ENCODE measurements around the gene HDLBP.

HDLBP gene, protein sequence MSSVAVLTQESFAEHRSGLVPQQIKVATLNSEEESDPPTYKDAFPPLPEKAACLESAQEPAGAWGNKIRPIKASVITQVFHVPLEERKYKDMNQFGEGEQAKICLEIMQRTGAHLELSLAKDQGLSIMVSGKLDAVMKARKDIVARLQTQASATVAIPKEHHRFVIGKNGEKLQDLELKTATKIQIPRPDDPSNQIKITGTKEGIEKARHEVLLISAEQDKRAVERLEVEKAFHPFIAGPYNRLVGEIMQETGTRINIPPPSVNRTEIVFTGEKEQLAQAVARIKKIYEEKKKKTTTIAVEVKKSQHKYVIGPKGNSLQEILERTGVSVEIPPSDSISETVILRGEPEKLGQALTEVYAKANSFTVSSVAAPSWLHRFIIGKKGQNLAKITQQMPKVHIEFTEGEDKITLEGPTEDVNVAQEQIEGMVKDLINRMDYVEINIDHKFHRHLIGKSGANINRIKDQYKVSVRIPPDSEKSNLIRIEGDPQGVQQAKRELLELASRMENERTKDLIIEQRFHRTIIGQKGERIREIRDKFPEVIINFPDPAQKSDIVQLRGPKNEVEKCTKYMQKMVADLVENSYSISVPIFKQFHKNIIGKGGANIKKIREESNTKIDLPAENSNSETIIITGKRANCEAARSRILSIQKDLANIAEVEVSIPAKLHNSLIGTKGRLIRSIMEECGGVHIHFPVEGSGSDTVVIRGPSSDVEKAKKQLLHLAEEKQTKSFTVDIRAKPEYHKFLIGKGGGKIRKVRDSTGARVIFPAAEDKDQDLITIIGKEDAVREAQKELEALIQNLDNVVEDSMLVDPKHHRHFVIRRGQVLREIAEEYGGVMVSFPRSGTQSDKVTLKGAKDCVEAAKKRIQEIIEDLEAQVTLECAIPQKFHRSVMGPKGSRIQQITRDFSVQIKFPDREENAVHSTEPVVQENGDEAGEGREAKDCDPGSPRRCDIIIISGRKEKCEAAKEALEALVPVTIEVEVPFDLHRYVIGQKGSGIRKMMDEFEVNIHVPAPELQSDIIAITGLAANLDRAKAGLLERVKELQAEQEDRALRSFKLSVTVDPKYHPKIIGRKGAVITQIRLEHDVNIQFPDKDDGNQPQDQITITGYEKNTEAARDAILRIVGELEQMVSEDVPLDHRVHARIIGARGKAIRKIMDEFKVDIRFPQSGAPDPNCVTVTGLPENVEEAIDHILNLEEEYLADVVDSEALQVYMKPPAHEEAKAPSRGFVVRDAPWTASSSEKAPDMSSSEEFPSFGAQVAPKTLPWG (N-terminal part only)

DNA sequence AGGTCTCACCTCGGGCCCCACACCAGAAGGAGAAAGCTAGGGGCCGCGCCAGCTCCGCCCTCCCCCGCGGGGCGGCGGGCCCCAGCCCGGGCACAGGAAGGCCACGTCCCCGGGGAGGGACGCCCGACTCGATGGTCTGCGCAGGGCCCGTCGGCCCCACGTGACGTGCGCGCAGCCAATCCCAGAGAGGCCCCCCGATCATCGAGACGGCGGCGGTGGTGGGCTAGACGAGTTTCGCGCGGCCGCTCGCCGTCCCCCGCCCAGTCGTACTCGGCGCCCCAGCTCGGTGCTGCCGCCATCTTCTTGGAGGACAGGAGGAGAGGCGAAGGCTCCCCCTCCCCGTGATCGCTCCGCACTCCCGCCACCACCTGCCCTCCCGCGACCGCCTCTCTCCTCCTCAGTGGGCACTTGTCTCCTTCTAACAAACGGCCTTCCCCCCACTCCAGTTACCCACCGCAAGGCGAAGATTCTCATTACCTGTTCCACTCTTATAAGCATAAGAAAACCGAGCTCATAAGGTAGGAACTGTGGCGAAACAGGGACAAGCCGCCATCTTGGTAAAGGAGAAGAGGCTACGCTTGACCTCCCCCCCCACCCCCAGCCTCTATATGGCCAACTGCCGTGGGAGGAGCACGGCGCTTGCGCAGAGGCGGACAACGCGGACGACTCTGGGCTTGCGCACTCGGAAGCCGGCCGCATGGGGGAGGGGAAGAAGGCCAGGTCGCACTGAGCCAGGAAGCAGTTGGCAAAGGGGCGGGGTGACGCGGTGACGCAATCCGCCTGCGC is at the start of gene HDLBP:
TSS of gene HDLBP (minus strand) at position 580 of the 786 bp plus-strand sequence. CDS start 48,803 bp downstream, outside the sequence.
- peak; percentile 100 for DNase-seq

DNA sequence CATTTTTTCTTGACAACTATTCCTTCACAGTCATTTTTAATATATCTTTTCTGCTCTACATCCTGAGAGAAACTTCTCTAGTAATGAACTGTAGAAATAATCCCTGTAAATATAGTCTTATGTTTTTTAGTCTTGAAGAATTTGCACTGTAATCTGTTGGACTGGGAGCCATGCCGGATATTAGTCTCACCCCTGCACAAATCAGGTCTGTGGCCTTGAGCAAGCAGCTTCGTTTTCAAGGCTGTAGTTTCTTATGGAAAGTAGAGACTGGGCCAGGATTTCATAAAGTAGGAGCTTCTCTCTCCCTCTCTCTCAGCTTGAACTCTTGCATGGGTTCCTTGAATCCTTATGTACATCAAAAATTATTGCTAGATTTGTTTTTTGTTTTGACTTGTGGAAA is 49.3 kb upstream of the HDLBP start:
- no peak for DNase-seq

DNA sequence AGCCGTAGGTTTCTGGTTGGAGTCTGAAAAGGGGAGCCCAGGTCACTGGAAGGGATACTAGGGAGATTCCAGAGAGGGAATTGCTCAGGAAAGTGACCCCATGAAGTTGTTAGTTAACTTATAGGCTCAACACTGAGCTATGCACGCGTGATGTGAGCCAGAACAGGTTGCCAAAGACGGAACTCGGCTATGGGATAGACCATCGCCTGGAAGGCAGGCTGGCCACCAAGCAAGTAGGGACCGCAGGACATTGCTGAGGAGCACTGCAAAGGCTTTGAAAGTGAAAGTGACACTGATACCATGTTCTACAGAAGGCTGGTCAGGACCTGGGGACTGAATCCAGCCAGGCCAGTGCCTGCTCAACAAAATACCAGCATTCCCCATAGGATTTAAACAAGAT is 48.0 kb upstream of the HDLBP start:
- no peak for DNase-seq

DNA sequence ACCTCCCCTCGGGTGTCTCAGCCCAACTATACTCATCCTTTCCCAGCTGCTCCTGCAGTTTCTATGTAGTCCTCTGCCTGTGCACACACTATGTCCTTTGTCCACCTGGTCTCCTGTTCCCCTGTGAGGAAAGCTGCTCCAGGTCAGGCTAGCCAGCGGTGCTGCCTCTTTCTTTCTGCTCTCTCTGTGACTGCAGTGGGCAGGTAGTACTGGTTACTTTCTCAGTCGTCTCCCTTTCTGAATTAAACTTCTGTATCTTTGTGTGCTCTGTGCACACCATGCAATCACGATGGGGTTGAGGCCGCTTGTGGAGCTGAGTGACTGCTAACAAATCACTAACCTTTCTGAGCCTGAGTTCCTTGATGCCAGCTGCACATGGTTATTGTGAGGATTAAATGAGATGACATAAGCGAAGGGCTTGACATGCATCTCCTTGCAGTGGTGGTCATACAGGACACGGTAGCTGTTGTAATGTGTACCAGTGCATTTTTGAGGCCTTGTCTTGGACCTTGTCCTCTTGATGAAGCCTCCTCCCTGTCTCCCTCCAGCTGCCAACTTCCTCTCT is 44.1 kb upstream of the HDLBP start:
- no peak for DNase-seq

GRCh38 chr2:241358470-241358869 is 43.0 kb upstream of the HDLBP start:
- no peak for DNase-seq

DNA sequence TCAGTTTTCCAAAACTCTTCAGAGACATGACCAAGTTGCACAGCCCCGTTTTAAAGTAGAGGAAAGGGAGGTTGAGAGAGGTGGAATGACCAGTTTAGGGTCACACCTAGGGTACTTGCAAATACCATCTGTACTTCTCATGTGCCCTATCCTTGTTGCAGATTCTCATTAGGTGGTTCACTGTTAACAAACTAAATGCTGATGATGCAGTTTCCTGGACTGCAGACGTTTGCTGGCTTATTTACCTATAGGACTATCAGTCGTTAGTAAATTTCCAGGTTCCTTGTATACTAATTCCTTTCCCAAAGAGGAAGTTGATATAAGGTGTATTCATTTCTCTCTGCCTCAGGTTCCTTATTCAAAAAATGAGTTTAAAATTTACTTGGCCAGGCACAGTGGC is 42.1 kb upstream of the HDLBP start:
- DNase-seq = no peak

GRCh38 chr2:241356871-241357260 is 41.4 kb upstream of the HDLBP start:
- no peak for DNase-seq

GRCh38 chr2:241355983-241356870 is 40.8 kb upstream of the HDLBP start, which contains the start of gene FARP2:
Gene FARP2 (plus strand): TSS chr2:241356285. CDS start chr2:241373108, 16,823 bp downstream.
- peak; percentile 93 for DNase-seq

DNA sequence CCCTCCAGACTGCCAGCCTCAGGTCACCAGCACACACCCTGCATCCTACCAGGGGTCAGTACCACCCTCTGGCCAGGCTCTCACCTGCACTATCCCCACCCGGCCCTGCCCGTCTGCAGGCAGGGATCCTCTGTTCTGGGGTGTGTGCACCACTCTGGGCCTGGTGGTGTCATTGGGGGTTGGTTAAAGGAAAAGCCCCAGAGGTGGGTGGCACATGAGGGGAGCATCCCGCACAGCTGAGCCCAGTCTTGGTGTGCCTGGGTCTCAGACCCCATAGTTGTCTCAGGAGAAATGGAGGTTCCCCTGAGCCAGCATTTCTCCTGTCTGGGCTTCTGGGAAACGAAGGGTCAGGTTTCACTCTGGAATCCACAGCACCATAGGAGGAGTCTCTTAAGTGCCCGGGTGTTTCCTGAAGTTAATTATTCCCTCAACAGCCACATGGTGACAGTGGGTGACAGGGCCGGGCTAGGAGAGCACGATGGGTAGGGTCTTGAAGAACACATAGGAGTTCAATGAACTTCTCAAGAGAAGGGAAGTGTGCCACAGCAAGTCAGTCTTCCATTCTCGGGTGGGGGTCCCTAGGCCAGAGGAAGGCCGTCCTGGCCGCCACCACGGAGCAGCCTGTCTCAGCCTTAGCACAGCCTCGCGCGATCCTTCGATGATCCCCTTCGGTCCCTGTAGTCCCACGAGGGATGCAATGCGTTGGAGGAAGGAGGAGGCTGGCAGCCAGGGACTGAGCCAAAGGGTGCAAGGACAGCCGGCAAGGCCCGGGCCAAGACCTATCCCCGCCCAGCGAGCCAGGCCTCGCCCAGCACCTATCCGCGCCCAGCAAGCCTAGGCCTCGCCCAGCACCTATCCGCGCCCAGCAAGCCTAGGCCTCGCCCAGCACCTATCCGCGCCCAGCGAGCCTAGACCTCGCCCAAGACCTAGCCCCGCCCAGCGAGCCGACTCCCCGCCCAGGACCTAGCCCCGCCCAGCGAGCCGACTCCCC is 39.5 kb upstream of the HDLBP start:
- peak; percentile 48 for DNase-seq

DNA sequence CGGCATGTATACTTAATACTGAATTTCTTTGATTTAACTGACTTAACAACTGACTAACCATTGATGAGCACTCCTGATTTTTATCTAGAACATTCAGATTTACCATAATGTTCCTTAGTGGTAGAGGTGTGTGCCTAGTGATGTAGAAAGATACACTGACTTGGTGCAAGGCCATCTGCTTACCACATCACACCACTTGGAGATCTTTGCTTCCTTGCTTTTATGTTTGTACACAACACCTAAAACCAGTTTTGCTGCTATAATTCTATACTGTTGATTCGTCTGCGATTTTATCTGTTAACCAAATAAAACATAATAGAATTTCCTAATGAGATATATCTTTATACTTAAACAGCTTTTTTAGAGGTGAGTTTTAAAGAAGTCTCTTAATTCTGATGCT is 36.8 kb upstream of the HDLBP start:
- no peak for DNase-seq

DNA sequence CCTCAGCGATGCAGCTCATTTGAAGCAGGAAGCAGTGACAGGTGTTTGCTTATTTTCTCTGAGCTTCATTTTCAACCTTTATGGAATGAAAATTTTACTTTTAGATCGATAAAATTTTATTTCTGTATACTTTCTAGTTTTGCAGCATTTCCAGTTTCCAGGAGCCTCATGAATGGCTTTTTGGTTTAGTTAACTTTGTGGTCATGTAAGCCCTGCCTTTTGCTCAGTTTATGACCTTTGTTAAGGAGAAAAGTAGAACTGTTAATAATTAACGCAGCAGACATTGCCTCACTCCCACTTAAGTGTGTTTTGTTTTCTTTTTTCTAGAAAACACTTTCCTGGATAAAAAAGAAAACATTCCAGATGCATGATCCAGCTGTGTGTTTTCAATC is 36.2 kb upstream of the HDLBP start:
- no peak for DNase-seq

DNA sequence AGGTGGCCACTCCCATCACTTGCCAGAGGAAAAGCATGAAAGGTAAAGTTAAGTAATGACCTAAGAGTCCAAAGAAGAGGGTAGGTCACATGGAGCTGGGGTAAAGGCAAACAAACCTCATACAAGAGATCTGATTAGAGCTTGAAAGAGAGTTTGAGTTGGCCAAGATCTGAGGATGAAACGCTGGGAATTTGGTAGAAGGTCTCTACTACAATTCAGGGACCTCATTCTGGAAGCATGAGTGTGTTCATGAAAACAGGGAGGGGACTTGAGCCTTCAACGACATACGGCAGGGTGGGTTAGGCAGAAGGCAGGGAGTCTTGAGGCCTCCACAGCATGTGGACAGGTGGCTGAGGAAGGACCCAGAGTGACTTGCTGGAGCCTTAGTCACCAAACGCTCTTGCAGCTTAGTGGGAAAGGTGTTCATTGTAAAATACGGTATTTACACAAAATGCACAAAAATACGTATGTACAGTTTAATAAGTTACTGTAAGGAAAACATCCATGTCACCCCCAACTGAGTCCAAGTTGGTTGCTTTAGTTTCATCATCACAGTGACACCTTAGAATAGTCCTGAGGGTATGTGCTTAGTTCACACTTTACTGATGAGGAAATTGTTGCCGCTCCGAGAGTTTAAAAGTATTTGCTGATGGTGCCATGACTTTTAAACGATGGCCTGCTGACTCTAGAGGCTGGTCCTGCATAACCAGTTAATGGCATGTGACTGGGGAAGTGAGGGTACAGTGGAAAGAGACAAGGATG is 35.6 kb upstream of the HDLBP start:
- no peak for DNase-seq

DNA sequence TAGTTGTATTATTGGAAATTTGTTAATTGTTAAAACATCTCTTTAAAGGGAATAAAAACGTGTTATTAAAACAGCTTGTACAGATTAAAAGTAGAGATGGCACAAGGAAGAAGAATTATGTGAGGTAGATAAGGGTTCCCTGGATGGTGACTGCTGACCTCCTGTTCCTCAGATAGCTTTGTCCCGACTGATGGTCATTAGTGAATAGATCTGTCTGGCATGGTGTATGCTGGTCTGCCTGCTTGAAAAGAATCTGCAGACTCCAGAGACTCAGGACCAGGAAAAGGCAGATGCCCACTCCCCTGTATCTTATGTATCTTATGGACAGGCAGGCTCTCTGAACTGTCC is 35.0 kb upstream of the HDLBP start:
- no peak for DNase-seq

GRCh38 chr2:241349941-241350340 is 34.5 kb upstream of the HDLBP start:
- no peak for DNase-seq

GRCh38 chr2:241344925-241345651 is 29.6 kb upstream of the HDLBP start:
- no peak for DNase-seq

DNA sequence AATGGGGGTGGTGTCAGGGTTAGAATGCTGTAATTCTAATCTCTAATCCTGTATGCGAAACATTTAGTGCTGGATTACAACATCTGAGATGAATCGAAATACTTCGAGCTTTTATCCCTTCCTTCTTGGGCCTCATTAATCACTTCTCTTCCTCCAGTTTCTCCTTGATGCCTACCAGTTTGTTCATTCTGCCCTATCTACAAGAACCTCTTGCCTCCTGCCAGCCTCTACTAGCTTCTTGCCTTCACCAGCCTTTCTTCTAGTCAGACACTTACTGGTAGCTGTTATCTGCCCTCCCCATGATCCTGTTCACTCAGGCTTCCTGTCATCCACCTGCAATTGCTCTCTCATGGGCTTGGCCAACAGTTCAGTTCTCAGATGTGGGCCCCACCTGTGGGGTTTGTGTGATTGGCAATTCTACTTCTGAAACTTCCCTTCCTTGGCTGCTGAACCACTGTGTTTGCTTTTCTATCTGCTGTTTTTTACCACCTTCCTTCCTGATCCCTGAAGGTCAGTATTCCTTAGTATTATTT is 25.2 kb upstream of the HDLBP start:
- no peak for DNase-seq

DNA sequence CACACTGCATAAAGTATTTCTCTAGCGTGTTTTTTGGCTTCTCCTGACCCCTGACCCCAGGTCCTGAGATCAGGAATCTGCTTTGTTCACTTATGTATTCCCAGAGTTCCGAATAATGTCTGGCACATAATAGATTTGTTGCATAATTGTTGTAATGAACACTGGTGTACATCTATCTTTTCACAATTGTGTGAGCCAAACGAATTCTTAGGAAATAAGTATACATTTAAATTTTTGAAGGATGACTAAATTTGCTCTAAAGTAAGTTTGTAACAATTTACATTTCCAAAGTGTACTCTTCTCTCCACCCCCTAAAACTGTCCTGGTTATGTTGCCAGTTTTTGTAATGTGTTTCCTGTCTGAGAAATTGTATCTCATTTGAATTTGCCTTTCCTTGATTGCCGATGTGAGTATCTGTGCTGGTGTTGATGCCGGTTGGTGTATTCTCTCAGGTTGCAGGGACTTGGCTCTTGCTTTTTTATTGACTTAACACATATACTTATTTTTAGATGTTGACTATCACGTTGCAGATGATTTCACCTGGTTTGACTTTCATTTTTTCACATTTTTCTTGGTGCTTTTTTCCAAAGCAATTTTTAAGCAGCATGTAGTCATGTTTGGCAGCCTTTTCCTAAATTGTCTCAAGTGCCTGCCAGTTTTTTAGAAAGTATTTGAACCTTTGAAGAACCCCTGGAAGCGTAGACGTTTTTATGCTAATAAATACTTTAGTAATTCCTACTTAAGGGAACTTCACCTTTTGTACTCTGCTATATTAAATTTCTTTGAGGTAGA is 24.6 kb upstream of the HDLBP start:
- no peak for DNase-seq
